Muscle of arm (tissue), 12 donors: ENCODE results near the gene CD96. TPM values are rescaled to one million over a fixed set of nuclear protein-coding genes. Genes with fewer than 3 reads are reported as not detected.
A peak's percentile ranks its signal among the peaks of the same experiment; 100 is the strongest.
"Not testable (repeated sequence)": the region's sequence is repeated elsewhere in the genome, so short reads cannot be mapped to it uniquely, and the experiment has no call there.

Experiments
- DNase-seq: peaks from one replicate; pipeline ENCODE4 v3.0.0-alpha.2; 2013
- polyA plus RNA-seq, 12 donors: library from polyadenylated mRNA; unstranded; fragments of 120-200 nt; gene quantifications; one replicate each; pipeline ENCODE4 v1.2.1, GENCODE V29; 2013; ENCODE audit not compliant: insufficient read length in 12 of 12

The CD96 gene
- polyA plus RNA-seq, 12 donors = 0.13 to 2.0 (median 0.41) TPM; not detected in 2

- no peak for DNase-seq
These were observed 77.8 kb downstream of the CD96 start for GRCh38 chr3:111619833-111620232.

DNA sequence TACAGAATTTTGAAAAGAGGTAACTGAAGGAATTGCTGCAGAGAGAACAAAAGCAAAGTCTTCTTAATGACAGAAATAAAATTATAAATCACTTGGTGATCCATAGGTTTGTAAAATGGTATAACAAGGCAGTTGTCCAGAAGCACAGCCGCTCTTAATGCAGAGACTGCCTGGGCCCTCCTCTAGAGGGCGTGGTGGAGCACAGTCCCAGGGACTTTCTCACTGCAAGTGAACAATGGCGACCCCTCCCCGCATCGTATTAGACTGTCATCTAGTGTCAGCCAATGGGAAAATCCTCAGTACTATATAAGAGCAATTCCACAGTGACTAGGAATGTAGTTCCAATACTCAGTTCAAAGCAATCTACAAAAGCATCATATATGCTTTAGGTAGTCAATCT is 79.5 kb downstream of the CD96 start:
- DNase-seq = no peak

DNA sequence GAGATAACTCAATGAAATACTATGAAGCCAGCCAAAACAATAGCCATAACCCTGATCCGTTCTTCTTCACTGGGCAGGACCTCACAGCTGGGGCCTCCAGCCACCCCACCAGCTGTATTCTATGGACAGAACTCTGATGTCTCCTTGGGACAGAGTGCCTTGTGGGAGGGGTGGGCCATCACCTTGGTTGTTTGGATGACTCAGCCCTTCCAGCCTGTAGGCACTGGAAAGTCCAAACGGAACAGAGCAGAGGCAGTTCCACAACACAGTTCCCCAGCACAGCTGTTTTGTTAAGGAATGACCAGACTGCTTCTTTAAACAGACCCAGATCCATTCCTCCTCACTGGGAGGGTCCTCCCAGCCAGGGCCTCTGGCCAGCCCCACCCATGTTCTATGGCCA is 85.1 kb downstream of the CD96 start:
- no peak for DNase-seq

DNA sequence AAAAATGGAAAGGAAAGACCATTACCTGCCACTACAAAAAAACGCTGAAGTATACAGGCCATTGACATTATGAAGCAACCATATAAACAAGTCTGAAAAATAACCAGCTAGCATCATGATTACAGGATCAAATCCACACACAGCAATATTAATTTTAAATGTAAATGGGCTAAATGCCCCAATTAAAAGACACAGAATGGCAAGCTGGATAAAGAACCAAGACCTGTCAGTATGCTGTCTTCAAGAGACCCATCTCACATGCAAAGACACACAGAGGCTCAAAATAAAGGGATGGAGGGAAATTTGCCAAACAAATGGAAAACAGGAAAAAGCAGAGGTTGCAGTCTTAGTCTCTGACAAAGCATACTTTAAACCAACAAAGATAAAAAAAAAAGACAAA is 87.0 kb downstream of the CD96 start:
- DNase-seq = not testable (repeated sequence)

DNA sequence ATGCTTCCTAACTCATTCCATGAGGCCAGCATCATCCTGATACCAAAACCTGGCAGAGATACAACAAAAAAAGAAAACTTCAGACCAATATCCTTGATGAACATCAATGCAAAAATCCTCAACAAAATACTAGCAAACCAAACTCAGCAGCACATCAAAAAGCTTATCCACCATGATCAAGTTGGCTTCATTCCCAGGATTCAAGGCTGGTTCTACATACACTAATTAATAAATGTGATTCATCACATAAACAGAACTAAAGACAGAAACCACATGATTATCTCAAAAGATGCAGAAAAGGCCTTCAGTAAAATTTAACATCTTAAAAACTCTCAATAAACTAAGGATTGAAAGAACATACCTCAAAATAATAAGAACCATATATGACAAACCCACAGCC is 88.6 kb downstream of the CD96 start:
- not testable (repeated sequence) for DNase-seq

DNA sequence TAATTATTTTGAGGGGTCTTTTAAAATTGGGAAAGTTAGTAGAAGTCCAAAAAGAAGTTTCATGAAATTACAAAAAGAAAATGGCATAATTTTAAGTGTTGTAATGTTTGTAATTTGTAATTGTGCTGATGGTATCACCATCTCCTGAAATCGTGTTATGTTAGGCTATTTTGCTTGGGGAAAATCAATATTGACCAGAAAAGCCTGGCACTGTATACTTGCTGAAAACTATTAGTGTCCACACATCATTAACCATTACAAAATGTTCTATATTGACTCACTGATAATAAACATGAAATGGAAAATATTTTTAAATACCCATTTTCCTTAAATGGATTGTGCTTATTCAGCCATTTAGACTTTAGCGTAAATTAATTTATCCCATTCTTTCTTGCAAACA is 93.4 kb downstream of the CD96 start:
- DNase-seq = no peak

GRCh38 chr3:111636366-111636885 is 94.4 kb downstream of the CD96 start:
- DNase-seq = no peak

- no peak for DNase-seq
These were observed 97.3 kb downstream of the CD96 start for GRCh38 chr3:111639316-111639715.

- DNase-seq = no peak
These were observed 107.1 kb downstream of the CD96 start for GRCh38 chr3:111648991-111649579.

DNA sequence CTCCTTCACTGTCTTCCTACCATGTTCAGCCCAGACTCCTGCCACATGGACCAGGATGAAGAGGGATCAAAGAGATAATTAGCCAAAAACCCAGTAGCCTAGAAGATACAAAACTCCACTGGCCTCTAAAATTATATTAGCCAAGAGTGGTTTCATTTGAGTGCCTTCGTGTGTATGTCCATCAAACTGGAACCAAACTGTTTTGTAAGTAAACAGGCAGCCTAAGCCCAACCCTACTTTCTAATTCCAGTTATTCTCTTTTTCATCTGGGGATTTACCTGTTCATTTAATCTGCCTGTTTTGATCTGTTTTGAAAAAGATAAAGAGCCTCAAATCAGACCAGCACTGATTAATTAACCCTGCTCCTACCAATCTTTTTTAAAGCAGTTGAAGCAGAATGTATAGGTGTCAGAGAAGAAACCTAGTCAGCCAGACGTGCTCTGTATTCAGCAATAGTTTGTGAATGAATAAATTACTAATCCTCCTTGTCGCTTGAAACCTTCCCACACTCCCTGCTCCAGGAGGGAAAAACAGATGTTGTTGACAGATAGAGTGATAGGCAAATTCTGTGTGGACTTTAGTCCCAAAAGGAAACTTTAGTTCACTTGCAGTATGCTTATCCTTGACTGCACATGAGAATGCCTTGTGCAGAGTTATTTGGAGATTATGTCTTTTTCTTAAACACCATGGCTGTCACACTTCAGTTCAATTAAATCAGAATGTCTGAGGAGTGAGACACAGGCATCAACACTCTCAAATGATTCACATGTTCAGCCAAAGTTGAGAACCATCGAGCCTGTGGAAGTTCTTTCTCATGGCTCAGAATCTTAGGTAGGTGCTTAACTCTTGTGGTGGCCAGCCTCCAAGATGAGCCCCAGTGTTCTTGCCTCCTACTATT is 108.6 kb downstream of the CD96 start:
- DNase-seq = no peak

GRCh38 chr3:111652492-111653180 is 110.6 kb downstream of the CD96 start:
- DNase-seq = no peak

DNA sequence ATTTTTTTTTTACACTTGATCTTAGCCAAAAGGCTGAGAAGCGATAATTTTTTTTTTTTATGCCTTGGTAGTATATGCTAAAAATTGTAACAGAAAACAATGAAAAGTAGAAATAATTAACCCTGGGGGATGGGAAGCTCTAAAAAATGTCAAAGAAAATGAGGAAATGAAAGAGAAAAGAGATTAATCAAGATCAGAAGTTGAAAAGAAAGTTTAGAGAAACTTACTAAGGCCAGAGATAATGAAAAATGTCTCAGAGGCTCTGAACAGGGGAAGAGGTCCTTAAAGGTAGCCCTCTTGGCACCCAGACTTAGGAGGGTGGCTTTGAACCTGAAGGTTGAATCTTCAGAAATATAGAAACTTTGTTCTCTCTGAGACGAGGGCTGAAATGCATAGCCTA is 111.8 kb downstream of the CD96 start:
- DNase-seq = no peak

DNA sequence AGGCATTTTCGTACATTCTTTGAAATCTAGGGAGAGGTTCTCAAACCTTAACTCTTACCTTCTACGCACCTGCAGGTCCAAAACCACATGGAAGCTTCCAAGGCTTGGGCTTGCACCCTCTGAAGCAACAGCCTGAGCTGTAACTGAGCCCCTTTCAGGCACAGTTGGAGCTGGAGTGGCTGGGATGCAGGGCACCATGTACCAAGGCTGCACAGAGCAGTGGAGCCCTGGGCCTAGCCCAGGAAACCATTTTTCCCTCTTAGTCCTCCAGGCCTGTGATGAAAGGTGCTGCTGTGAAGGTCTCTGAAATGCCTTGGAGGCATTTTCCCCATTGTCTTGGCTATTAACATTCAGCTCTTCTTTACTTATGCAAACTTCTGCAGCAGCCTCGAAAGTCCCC is 120.0 kb downstream of the CD96 start:
- no peak for DNase-seq

GRCh38 chr3:111662907-111663306 is 120.9 kb downstream of the CD96 start:
- no peak for DNase-seq

DNA sequence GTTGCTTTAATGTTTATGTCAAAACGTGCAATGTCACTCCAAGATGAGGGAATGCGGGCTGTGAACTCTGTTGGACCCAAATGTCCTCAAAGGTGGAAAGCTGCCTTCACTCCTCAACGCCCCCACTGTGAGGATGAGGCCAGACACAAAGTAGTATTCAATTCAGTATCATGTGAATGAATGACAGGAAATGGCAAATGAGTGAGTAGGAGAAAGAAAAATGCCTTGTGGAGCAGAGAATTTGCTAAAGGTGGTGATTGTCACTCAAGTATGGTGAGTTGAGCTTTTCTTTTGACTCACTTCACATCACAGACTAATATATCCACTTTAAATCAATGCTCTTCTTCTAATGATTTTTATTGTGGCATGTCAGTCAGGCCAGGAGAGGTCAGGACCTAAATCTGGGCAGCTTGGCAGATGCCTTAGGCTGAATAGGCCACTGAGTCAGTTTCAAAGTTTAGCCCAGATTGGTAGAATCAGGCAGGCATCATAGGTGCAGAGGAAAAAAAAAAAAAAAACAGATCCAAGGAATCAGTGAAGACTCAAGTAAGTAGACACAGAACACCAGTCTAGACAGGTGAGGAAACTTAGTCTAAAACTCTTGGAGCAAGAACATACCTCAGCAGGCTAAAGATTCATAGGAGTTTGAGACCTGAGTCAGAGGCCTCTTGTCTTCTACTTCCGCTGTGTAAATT is 124.2 kb downstream of the CD96 start:
- no peak for DNase-seq

DNA sequence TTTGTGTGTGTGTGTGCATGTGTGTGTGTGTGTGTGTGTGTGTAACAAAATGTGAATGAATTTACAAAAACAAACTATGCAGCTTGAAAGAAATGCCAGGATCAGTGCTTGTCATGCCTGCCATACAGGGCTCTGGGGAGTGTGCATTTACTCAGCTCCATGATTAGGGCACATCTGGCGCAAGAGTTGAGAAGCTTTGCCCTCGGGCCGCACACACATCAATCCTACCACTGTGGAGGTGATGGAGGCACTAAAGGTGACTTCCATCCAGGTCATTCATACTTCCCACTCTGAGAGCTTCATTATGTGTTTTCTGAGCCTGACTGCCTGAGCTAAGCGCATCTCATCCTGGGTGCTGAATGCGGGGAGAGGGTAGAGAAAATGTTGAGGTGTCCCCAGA is 125.2 kb downstream of the CD96 start:
- no peak for DNase-seq

- DNase-seq = no peak
These were observed 125.7 kb downstream of the CD96 start for GRCh38 chr3:111667621-111668239.

DNA sequence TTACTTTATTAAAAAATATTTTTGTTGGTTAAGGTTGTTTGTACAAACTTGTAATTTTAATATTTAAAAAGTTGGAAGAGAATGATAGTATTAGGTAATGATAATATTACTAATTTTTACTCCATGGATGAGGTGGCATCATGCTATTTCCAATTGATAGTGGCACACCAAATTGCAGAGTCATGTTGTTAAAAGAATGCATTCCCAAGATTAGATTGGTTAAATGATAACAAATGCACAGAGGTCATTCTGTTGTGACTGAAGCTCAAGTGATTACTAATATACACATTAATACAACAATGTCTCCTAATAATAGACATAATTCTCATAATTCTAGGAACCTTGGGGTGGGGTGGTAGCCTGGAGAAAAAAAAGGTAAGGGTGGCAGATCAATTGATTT is 126.3 kb downstream of the CD96 start:
- no peak for DNase-seq

DNA sequence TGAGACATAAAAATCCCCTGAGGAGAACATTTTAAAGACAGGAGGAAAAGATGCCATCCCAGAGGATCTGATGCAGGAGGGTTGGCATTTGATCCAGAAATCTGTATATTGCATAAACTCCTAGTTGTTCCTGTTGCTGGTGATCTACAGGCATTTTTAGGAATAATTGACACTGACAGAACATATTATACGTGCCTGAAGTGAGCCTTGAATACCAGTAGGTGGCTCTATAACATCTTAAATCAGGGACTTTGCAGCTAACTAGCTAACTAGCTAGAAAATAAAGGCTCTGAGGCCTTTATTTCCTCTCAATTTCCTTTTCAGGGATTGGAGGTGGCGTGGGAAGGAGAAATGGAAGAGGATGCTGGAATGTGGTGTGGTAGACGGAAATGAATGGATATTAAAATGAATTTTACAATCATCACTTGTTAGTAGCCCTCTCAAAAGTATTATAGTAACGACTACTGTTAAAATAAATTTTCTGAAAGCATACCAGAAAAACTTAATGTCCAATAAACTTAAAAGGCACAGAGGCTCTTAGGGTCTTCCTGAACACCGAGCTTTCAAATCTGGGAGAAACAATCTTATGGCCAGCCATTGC is 127.0 kb downstream of the CD96 start:
- DNase-seq = peak; percentile 32

GRCh38 chr3:111669926-111670630 is 128.1 kb downstream of the CD96 start:
- no peak for DNase-seq
